ENCODE data around the gene MYO16.

MYO16 gene

DNA sequence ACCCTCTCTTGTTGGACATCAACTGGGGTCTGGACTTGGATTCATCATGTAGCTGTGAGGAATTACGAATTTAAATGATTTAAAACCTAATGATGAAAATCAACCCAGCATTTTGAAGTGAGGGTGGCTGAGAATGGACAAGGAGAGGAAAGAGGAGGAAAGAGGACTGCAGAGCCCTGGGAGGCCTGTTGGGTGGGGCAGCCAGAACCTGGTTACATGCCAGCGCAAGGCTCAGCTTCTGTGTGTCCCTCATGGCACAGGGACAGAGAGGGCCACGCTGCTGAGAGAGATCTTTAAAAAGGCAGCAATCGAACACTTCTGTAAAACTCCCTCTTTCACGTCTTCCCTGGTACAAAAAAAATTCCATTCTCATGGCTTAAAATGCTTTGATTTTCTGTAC lies 292.7 kb downstream of the MYO16 start:
- no peak for DNase-seq (ENCODE audit: low read depth)
- no peak overlapping the region for H3K4me3 ChIP-seq (replicated peaks; ENCODE audit: low read depth, low read length)
- TF ChIP-seq, protein P1, sequence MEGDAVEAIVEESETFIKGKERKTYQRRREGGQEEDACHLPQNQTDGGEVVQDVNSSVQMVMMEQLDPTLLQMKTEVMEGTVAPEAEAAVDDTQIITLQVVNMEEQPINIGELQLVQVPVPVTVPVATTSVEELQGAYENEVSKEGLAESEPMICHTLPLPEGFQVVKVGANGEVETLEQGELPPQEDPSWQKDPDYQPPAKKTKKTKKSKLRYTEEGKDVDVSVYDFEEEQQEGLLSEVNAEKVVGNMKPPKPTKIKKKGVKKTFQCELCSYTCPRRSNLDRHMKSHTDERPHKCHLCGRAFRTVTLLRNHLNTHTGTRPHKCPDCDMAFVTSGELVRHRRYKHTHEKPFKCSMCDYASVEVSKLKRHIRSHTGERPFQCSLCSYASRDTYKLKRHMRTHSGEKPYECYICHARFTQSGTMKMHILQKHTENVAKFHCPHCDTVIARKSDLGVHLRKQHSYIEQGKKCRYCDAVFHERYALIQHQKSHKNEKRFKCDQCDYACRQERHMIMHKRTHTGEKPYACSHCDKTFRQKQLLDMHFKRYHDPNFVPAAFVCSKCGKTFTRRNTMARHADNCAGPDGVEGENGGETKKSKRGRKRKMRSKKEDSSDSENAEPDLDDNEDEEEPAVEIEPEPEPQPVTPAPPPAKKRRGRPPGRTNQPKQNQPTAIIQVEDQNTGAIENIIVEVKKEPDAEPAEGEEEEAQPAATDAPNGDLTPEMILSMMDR (IDR thresholded peaks at IDR 0.05; ENCODE audit: low read length, missing control alignments): no peak

GRCh38 chr13:108923386-108924047 lies 294.1 kb downstream of the MYO16 start:
- DNase-seq (ENCODE audit: low read depth): no peak
- TF ChIP-seq, protein P1 (IDR thresholded peaks at IDR 0.05; ENCODE audit: low read length, missing control alignments): no peak
- no peak overlapping the region for H3K4me3 ChIP-seq (replicated peaks; ENCODE audit: low read depth, low read length)

GRCh38 chr13:108924134-108924533 lies 294.7 kb downstream of the MYO16 start:
- TF ChIP-seq, protein P1 (IDR thresholded peaks at IDR 0.05; ENCODE audit: low read length, missing control alignments): no peak
- no peak overlapping the region for H3K4me3 ChIP-seq (replicated peaks; ENCODE audit: low read depth, low read length)
- DNase-seq (ENCODE audit: low read depth): peak; percentile 9

DNA sequence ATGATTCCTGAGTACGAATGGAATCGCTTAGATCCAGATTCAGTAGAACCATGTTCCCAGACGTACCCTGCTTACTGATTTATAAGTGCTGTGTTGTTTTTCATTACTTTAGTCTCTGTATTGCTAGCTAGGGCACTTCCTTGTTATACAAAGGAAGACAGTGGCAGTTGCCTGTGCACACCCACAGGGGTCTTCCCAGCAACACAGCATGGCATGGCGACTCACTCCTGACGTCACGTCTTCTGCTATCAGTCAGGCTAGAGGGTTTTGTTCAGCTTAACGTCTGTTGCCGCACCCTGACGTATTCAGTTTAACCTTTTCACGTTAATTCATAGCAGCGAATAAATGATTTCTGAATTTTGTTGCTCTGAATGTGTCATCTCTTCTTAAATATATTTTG lies 295.1 kb downstream of the MYO16 start:
- no peak for DNase-seq (ENCODE audit: low read depth)
- TF ChIP-seq, protein P1 (IDR thresholded peaks at IDR 0.05; ENCODE audit: low read length, missing control alignments): no peak
- no peak overlapping the region for H3K4me3 ChIP-seq (replicated peaks; ENCODE audit: low read depth, low read length)

DNA sequence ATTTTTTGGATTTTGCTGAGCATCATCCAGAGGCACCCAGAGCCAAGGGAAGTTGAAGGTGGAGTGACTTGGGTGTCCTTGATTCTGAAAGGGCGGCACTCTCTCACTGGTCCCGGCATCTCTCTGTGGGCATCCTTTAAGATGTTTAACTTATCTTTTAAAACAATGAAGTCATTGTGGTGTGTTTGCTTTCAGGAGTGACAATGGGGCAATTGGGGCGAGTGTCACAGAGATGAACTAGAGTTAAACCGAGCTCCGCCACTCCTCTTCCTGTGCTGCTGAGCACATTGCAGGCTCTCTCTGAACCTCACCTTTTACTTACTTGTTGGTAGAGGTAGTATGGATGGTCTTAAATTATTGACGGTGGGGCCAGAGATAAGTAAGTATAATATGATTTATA lies 295.7 kb downstream of the MYO16 start:
- TF ChIP-seq, protein P1 (IDR thresholded peaks at IDR 0.05; ENCODE audit: low read length, missing control alignments): no peak
- no peak overlapping the region for H3K4me3 ChIP-seq (replicated peaks; ENCODE audit: low read depth, low read length)
- DNase-seq (ENCODE audit: low read depth): no peak

DNA sequence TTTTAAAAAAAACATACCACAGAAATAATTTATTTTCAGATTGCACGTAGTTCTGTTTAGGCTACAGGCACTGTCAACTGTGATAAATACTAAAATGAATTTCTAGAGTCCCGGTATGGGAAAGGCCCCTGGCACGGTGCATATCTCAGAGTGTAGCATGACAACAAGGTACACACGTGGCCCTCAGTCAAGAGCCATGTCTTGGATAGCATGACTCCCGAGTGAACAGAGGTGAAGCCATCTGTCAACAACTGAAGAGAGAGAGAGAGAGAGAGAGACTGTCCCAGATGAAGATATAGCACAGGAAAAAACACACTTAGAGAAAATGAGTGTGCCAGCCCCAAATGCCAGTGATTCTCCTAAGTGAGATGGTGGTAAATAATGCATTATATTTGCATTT lies 297.5 kb downstream of the MYO16 start:
- TF ChIP-seq, protein P1 (IDR thresholded peaks at IDR 0.05; ENCODE audit: low read length, missing control alignments): no peak
- H3K4me3 ChIP-seq (replicated peaks; ENCODE audit: low read depth, low read length): no peak overlapping the region
- no peak for DNase-seq (ENCODE audit: low read depth)

GRCh38 chr13:108927615-108928014 lies 298.2 kb downstream of the MYO16 start:
- TF ChIP-seq, protein P1 (IDR thresholded peaks at IDR 0.05; ENCODE audit: low read length, missing control alignments): no peak
- DNase-seq (ENCODE audit: low read depth): no peak
- no peak overlapping the region for H3K4me3 ChIP-seq (replicated peaks; ENCODE audit: low read depth, low read length)

All from fibroblast of pulmonary artery (primary cell).